ENCODE measurements around the gene HES4. TPM values are rescaled to one million over a fixed set of nuclear protein-coding genes. Genes with fewer than 3 reads are reported as not detected.
A peak's percentile ranks its signal among the peaks of the same experiment; 100 is the strongest.
"Not testable (repeated sequence)": the region's sequence is repeated elsewhere in the genome, so short reads cannot be mapped to it uniquely, and the experiment has no call there.

The HES4 gene
- total RNA-seq, 2 experiments from 2014 or later: 5.7 to 9.0 TPM

DNA sequence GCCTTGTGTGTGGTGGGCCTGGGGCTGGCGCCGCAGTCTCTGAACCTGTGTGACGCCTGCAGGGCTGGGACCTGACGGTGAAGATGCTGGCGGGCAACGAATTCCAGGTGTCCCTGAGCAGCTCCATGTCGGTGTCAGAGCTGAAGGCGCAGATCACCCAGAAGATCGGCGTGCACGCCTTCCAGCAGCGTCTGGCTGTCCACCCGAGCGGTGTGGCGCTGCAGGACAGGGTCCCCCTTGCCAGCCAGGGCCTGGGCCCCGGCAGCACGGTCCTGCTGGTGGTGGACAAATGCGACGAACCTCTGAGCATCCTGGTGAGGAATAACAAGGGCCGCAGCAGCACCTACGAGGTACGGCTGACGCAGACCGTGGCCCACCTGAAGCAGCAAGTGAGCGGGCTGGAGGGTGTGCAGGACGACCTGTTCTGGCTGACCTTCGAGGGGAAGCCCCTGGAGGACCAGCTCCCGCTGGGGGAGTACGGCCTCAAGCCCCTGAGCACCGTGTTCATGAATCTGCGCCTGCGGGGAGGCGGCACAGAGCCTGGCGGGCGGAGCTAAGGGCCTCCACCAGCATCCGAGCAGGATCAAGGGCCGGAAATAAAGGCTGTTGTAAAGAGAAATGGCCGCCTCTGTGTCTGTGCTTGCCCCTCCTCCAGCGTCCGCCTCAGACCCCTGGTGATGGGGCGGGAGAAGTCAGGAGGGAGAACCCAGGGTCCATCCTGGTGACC lies 14.2 kb upstream of the HES4 start:
- ATAC-seq (peak; percentile 34), DNase-seq (peak; percentile 67)
- Mint-ChIP-seq H3K36me3 (ENCODE audit: low read depth) (peaks cover 5% of the 10 kb centered on the region), H3K4me1 (ENCODE audit: low read depth) (peaks cover 30% of the 10 kb centered on the region), H3K4me3 (peak overlapping the region; percentile 93), H3K27me3 (no peaks in the 10 kb centered on the region), H3K27ac (peak overlapping the region; percentile 86), H3K9me3 (peaks cover 4% of the 10 kb centered on the region)
- intact Hi-C loops (cut with micrococcal nuclease): no loop called here
- TF ChIP-seq, protein P1, sequence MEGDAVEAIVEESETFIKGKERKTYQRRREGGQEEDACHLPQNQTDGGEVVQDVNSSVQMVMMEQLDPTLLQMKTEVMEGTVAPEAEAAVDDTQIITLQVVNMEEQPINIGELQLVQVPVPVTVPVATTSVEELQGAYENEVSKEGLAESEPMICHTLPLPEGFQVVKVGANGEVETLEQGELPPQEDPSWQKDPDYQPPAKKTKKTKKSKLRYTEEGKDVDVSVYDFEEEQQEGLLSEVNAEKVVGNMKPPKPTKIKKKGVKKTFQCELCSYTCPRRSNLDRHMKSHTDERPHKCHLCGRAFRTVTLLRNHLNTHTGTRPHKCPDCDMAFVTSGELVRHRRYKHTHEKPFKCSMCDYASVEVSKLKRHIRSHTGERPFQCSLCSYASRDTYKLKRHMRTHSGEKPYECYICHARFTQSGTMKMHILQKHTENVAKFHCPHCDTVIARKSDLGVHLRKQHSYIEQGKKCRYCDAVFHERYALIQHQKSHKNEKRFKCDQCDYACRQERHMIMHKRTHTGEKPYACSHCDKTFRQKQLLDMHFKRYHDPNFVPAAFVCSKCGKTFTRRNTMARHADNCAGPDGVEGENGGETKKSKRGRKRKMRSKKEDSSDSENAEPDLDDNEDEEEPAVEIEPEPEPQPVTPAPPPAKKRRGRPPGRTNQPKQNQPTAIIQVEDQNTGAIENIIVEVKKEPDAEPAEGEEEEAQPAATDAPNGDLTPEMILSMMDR (IDR thresholded peaks at IDR 0.05): no peak
- POLR2A ChIA-PET: interaction anchor here (0.6 to 2.5 kb wide), 14 partner anchors 8 to 664 kb away, joined by 3 to 13 read pairs (median 3); partner anchors contain the start of genes AURKAIP1, PERM1 and PLEKHN1
- CTCF ChIA-PET: interaction anchor here (0.8 to 3.5 kb wide), 10 partner anchors 12 to 385 kb away, joined by 3 to 37 read pairs (median 4); partner anchors contain the start of genes CCNL2, HES4 and PERM1

DNA sequence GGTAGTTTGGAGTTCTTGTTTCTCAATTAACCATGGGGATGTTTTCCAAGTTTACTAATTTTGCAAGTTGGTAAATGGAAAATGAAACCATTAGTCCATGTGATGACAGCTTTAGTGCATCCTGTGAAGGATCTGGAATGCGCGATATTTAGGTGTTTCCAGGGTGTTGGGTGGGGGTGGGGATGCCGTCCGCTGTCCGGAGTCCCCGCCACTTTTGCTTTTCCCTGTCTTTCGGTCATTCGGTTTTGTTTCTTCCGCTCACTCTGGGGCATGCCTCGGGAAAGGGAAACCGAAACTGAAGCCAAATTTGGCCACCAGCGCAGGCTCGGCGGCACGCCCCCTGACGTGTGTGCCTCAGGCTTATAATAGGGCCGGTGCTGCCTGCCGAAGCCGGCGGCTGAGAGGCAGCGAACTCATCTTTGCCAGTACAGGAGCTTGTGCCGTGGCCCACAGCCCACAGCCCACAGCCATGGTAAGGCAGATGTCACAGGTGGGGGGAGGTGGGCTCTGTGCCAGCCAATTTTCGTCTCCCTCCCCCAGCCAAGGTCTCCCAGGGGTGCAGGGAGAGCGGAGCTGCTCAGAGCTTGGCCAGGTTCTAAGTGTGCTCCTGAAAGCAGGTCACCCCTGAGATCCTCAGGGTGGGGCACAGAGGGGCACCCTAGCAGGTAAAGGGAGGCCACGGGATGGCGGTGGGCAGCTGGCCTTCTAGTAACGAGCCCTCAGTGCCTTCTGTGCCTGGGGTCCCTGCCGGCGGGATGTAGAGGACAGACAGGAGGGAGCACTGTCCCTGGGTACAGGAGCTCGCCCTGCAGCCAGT lies 13.4 kb upstream of the HES4 start, which contains the start of gene ISG15:
TSS of gene ISG15 (plus strand) at position 393 of the 817 bp plus-strand sequence. CDS start at position 470, 77 bp downstream.
- peaks cover 5% of the 10 kb centered on the region for H3K36me3 Mint-ChIP-seq (ENCODE audit: low read depth)
- DNase-seq: peak; percentile 96
- peak within 1 kb of the TSS; percentile 86 for H3K27ac Mint-ChIP-seq
- POLR2A ChIA-PET: interaction anchor here (0.6 to 2.5 kb wide), 14 partner anchors 9 to 665 kb away, joined by 3 to 13 read pairs (median 3); partner anchors contain the start of genes AURKAIP1, PERM1 and PLEKHN1
- TF ChIP-seq, protein P1 (IDR thresholded peaks at IDR 0.05): no peak
- peaks cover 5% of the 10 kb centered on the region for H3K9me3 Mint-ChIP-seq
- intact Hi-C loops (cut with micrococcal nuclease): no loop called here
- peaks cover 31% of the 10 kb centered on the region for H3K4me1 Mint-ChIP-seq (ENCODE audit: low read depth)
- no peaks in the 10 kb centered on the region for H3K27me3 Mint-ChIP-seq
- peak; percentile 88 for ATAC-seq
- CTCF ChIA-PET: interaction anchor here (0.8 to 3.5 kb wide), 9 partner anchors 11 to 386 kb away, joined by 3 to 37 read pairs (median 5); partner anchors contain the start of genes CCNL2 and HES4
- peak within 1 kb of the TSS; percentile 93 for H3K4me3 Mint-ChIP-seq

DNA sequence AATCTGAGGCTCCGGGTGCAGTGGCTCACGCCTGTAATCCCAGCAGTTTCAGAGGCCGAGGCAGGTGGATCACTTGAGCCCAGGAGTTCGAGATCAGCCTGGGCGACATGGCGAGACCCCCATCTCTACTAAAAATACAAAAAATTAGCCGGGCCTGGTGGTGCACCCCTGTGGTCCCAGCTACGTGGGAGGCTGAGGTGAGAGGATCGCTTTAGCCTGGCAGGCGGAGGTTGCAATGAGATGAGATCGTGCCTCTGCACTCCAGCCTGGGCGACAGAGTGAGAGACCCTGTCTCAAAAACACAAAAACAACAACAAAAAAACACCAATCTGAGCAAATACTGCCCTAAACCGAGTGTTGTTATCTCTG lies 12.8 kb upstream of the HES4 start:
- ChIA-PET POLR2A (interaction anchor here (0.8 to 1.9 kb wide), 6 partner anchors 11 to 362 kb away, joined by 3 to 6 read pairs (median 4); partner anchors contain the start of genes AURKAIP1 and PERM1), CTCF (interaction anchor here (1.0 to 3.5 kb wide), 4 partner anchors 11 to 52 kb away, joined by 3 to 37 read pairs (median 10); no protein-coding TSS in a partner anchor)
- H3K36me3 Mint-ChIP-seq (ENCODE audit: low read depth); H3K27me3 Mint-ChIP-seq; intact Hi-C loops (cut with micrococcal nuclease); H3K9me3 Mint-ChIP-seq: not testable (repeated sequence)
- H3K4me3 Mint-ChIP-seq: peak overlapping the region; percentile 93
- ATAC-seq: peak; percentile 2
- peak; percentile 41 for DNase-seq
- peak overlapping the region; percentile 86 for H3K27ac Mint-ChIP-seq
- peaks cover 31% of the 10 kb centered on the region for H3K4me1 Mint-ChIP-seq (ENCODE audit: low read depth)

DNA sequence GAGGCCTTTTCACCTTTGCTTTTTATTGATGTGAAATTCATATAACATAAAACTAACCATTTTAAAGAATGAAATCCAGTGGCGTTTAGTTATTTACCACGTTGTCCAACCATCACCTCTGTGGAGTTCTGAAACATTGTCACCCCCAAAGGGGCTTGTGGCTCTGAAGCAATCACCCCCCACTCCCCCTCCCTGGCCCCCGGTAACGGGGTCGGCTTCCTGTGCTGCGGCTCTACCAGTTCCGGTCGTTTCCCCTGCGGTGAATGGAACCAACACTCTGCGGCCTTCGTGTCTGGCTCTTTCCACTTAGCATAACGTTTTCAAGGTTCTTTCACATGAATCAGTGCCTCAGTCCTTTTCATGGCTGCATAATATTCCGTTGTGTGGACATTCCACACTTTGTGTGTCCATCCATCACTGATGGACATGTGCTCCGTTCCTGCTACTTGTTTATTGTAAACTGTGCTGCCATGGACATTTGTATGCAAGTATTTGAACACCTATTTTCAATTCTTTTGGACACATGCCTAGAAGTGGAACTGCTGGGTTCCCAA lies 11.6 kb upstream of the HES4 start:
- peaks cover 5% of the 10 kb centered on the region for H3K36me3 Mint-ChIP-seq (ENCODE audit: low read depth)
- ATAC-seq (no peak), DNase-seq (no peak)
- H3K9me3 Mint-ChIP-seq: peaks cover 5% of the 10 kb centered on the region
- ChIA-PET CTCF (no interaction called here), POLR2A (interaction anchor here (1.0 kb wide), 1 partner anchor 87 kb away, joined by 3 read pairs; no protein-coding TSS in a partner anchor)
- no peak overlapping the region for H3K27ac Mint-ChIP-seq
- peaks cover 25% of the 10 kb centered on the region for H3K4me1 Mint-ChIP-seq (ENCODE audit: low read depth)
- H3K27me3 Mint-ChIP-seq: peaks cover 1% of the 10 kb centered on the region
- TF ChIP-seq, protein P1 (IDR thresholded peaks at IDR 0.05): no peak
- no peak overlapping the region for H3K4me3 Mint-ChIP-seq
- intact Hi-C loops (cut with micrococcal nuclease): no loop called here

DNA sequence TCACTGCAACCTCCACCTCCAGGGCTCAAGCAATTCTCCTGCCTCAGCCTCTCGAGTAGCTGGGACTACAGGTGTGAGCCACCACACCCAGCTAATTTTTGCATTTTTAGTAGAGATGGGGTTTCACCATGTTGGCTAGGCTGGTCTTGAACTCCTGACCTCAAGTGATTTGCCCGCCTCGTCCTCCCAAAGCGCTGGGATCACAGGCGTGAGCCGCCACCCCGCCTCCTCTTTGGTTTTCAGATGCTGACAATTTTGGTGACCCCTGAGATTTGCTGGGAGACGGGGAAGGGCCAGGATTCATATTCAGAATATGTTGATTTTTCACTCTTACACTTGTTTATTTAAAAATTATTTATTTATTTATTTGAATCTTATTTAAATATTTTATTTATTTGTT lies 10.2 kb upstream of the HES4 start:
- H3K9me3 Mint-ChIP-seq; intact Hi-C loops (cut with micrococcal nuclease); ATAC-seq; H3K36me3 Mint-ChIP-seq (ENCODE audit: low read depth); H3K27me3 Mint-ChIP-seq; H3K27ac Mint-ChIP-seq; H3K4me3 Mint-ChIP-seq; DNase-seq: not testable (repeated sequence)
- peaks cover 23% of the 10 kb centered on the region for H3K4me1 Mint-ChIP-seq (ENCODE audit: low read depth)
- ChIA-PET POLR2A (interaction anchor here (1.0 kb wide), 1 partner anchor 54 kb away, joined by 3 read pairs; no protein-coding TSS in a partner anchor), CTCF (interaction anchor here (1.2 kb wide), 1 partner anchor 8 kb away, joined by 3 read pairs; no protein-coding TSS in a partner anchor)
